Prostate gland (tissue), 2 donors: ENCODE results near the gene BRINP2.

Experiments
- CTCF ChIP-seq, 4 experiments: fragments of 200-600 bp in 2 of 4; fragments of 450-650 bp in 2 of 4; sonication (generic) in 2 of 4; IDR thresholded peaks; 1 replicate in 3 of 4; 2 replicates in 1 of 4; pipeline ENCODE4 v1.5.1; 2016 to 2019; ENCODE audit warnings: antibody characterized with exemption in 4 of 4, mild to moderate bottlenecking in 2 of 4, moderate library complexity in 2 of 4
- POLR2A ChIP-seq: fragments of 450-650 bp; IDR thresholded peaks from one replicate; pipeline ENCODE4 v1.6.1; 2016; ENCODE audit warnings: antibody characterized with exemption, mild to moderate bottlenecking
- POLR2AphosphoS5 ChIP-seq: sonication (generic); formaldehyde crosslinking; IDR thresholded peaks from one replicate; pipeline ENCODE4 v1.6.1; 2017; ENCODE audit warnings: antibody characterized with exemption

- no peak for TF ChIP-seq CTCF (IDR thresholded peaks at IDR 0.05)
- no peak for TF ChIP-seq POLR2AphosphoS5
- TF ChIP-seq POLR2A: no peak
Observed at GRCh38 chr1:177181280-177181630, 10.5 kb downstream of the BRINP2 start.
